Peyer's patch (tissue), 4 donors: ENCODE data around the gene KCNMA1. TPM values are rescaled to one million over a fixed set of nuclear protein-coding genes. Genes with fewer than 3 reads are reported as not detected.

Experiments used
- DNase-seq, 3 donors: peaks; one replicate each; pipeline ENCODE4 v3.0.0-alpha.2; 2017 to 2019
- H3K27ac ChIP-seq, 4 donors: fragments of 200-600 bp; sonication (generic); one replicate each; pipeline ENCODE4 v1.5.1; 2016 to 2019
- H3K27me3 ChIP-seq, 2 donors: fragments of 200-600 bp; sonication (generic); one replicate each; pipeline ENCODE4 v1.5.1; 2019
- H3K36me3 ChIP-seq, 3 donors: fragments of 200-600 bp; sonication (generic); one replicate each; pipeline ENCODE4 v1.5.1; 2016 to 2019
- H3K4me1 ChIP-seq, 4 donors: fragments of 200-600 bp; sonication (generic); one replicate each; pipeline ENCODE4 v1.5.1; 2016 to 2019
- H3K4me3 ChIP-seq, 4 donors: fragments of 200-600 bp; sonication (generic); 1 replicate in 3 of 4; 2 replicates in 1 of 4; pipeline ENCODE4 v1.5.1; 2016 to 2019; ENCODE audit warnings: mild to moderate bottlenecking in 1 of 4
- H3K9me3 ChIP-seq, 4 donors: fragments of 200-600 bp; sonication (generic); one replicate each; pipeline ENCODE4 v1.5.1; 2016 to 2019; ENCODE audit warnings: mild to moderate bottlenecking in 1 of 4
- POLR2A ChIP-seq, 2 donors: fragments of 450-650 bp; IDR thresholded peaks; one replicate each; pipeline ENCODE4 v1.5.1; 2017; ENCODE audit warnings: antibody characterized with exemption in 2 of 2, mild to moderate bottlenecking in 2 of 2, moderate library complexity in 2 of 2
- total RNA-seq, 4 donors: library from RNA; depleted of rRNA; stranded (reverse); fragments of >200 nt; gene quantifications; one replicate each; pipeline ENCODE4 v1.1.0, GENCODE V29; 2016
- TF ChIP-seq, protein P1 (sequence below), 6 experiments: fragments of 450-650 bp in 4 of 6; fragments of 200-600 bp in 2 of 6; sonication (generic) in 1 of 6; IDR thresholded peaks; one replicate each; pipeline ENCODE4 v1.5.1; 2017 to 2019; ENCODE audit warnings: antibody characterized with exemption in 6 of 6, mild to moderate bottlenecking in 3 of 6, moderate library complexity in 1 of 6

KCNMA1 gene
- total RNA-seq, 4 donors from 2014 or later, result 17.8 to 29.1 (median 23.9) TPM

DNA sequence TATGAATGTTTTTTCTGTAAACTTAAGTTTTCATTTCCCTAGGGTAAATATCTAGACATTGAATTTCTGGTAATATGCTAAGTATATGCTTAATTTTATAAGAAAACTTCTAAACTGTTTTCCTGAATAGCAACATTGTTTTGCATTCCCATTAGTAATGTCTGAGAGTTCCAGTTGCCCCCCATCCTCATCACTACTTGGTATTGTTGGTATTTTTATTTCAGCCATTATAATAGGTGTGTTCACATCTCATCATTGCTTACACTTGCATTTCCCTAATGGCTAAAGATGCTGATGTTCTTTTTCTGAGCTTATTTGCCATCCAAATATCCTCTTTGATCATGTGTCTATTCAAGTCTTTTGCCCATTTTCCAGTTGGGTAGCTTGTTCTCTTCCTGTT lies 269.6 kb downstream of the KCNMA1 start:
- TF ChIP-seq, protein P1, sequence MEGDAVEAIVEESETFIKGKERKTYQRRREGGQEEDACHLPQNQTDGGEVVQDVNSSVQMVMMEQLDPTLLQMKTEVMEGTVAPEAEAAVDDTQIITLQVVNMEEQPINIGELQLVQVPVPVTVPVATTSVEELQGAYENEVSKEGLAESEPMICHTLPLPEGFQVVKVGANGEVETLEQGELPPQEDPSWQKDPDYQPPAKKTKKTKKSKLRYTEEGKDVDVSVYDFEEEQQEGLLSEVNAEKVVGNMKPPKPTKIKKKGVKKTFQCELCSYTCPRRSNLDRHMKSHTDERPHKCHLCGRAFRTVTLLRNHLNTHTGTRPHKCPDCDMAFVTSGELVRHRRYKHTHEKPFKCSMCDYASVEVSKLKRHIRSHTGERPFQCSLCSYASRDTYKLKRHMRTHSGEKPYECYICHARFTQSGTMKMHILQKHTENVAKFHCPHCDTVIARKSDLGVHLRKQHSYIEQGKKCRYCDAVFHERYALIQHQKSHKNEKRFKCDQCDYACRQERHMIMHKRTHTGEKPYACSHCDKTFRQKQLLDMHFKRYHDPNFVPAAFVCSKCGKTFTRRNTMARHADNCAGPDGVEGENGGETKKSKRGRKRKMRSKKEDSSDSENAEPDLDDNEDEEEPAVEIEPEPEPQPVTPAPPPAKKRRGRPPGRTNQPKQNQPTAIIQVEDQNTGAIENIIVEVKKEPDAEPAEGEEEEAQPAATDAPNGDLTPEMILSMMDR (IDR thresholded peaks at IDR 0.05), result no peak
- TF ChIP-seq POLR2A (IDR thresholded peaks at IDR 0.05), result no peak
- no peak overlapping the region for H3K4me3 ChIP-seq
- H3K9me3 ChIP-seq, result no peaks in the 10 kb centered on the region
- H3K27me3 ChIP-seq, result no peaks in the 10 kb centered on the region
- DNase-seq, result no peak
- H3K4me1 ChIP-seq, result no peaks in the 10 kb centered on the region
- no peak overlapping the region for H3K27ac ChIP-seq
- no peaks in the 10 kb centered on the region for H3K36me3 ChIP-seq

DNA sequence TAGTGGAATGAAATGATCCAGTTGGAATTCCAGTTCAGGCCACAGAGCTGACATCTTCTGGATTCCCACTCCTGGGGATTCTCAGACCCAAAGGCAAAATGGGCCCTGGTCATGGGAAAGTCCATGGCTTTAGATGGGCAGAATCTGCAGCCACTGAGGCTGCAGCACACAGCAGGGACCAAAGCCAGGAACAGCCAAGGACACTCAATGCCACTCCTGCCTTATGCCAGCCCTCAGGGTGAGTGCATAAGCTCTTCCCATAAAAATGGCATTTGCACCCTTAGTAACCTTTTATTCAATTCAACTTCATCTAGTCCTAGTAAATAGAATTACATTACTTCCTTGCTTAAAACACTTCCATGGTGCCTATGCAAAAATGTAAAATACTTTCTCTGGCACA lies 274.4 kb downstream of the KCNMA1 start:
- no peak for TF ChIP-seq POLR2A (IDR thresholded peaks at IDR 0.05)
- TF ChIP-seq, protein P1 (IDR thresholded peaks at IDR 0.05), result no peak

DNA sequence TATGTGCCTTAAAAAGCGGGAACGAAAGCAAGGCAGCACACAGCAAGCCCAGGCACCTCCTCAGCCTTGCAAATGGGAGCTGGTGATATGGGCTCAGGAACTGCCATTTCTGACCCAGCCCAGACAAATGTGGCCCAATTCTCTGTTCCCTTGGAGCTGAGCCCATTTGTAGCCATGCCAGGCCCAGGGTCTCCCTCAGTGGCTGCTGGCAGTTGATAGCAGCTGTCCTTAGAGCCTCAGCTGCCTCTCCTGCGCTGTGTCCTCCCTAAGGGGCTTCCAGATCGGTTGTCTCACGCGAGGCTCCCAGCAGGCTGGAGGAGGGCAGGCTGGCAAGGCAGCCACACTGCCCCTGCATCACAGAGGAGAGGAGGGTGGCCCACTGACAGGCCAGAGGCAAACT lies 275.8 kb downstream of the KCNMA1 start:
- Histone ChIP-seq H3K9me3 (no peaks in the 10 kb centered on the region), H3K4me1 (no peaks in the 10 kb centered on the region), H3K27ac (no peak overlapping the region), H3K4me3 (no peak overlapping the region), H3K27me3 (no peaks in the 10 kb centered on the region), H3K36me3 (no peaks in the 10 kb centered on the region)
- TF ChIP-seq POLR2A (IDR thresholded peaks at IDR 0.05), result no peak
- TF ChIP-seq, protein P1 (IDR thresholded peaks at IDR 0.05), result no peak
- DNase-seq, result no peak

More for the DNA sequence above, 274.4 kb downstream of the KCNMA1 start:
- DNase-seq, result no peak
- H3K27ac ChIP-seq, result no peak overlapping the region
- H3K36me3 ChIP-seq, result no peaks in the 10 kb centered on the region
- H3K4me1 ChIP-seq, result no peaks in the 10 kb centered on the region
- H3K27me3 ChIP-seq, result no peaks in the 10 kb centered on the region
- no peaks in the 10 kb centered on the region for H3K9me3 ChIP-seq
- H3K4me3 ChIP-seq, result no peak overlapping the region

DNA sequence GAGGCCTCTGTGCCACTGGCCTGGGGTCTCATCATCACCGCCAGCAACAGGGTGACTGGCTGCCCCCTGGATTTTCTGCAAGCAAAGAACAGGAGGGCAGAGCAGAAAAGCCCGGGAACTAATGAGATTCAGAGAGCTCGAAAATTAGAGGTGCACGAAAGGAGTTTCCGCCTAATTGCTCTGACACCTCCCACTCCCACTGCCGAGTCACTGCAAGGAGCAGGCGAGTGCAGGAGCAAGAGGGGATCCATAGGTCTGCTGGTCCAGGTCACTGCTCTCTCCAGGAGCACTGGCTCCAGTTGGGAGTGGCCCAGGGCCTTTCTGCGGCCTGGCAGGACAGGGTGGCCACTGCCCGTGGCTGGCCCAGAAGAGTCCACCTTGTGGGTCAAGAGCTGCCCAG lies 276.2 kb downstream of the KCNMA1 start:
- no peak overlapping the region for H3K27ac ChIP-seq
- H3K4me3 ChIP-seq, result no peak overlapping the region
- H3K4me1 ChIP-seq, result no peaks in the 10 kb centered on the region
- no peaks in the 10 kb centered on the region for H3K9me3 ChIP-seq
- H3K36me3 ChIP-seq, result no peaks in the 10 kb centered on the region
- no peaks in the 10 kb centered on the region for H3K27me3 ChIP-seq
- TF ChIP-seq POLR2A (IDR thresholded peaks at IDR 0.05), result no peak
- TF ChIP-seq, protein P1 (IDR thresholded peaks at IDR 0.05), result no peak
- DNase-seq, result no peak

DNA sequence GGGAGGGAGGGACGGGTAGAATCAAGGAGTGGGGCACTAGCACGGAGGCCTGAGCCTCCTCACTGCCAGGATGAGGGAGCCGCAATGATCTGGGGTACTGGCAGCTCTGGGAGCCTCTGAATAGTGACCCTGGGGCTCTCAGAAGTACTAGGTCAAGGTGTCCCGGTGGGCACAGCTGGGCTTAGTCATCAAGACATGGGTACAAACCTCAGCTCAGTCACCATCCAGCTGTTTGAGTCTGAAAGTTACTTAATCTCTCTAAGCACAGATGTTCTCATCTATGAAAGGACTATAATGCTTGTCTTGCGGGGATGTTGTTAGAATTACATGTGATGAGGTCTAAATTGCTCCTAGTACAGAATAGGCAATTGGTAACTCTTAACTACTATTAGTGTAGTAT lies 276.8 kb downstream of the KCNMA1 start:
- no peak overlapping the region for H3K27ac ChIP-seq
- DNase-seq, result no peak
- no peaks in the 10 kb centered on the region for H3K9me3 ChIP-seq

More for the DNA sequence above, 276.8 kb downstream of the KCNMA1 start:
- Histone ChIP-seq H3K4me1 (no peaks in the 10 kb centered on the region), H3K27me3 (no peaks in the 10 kb centered on the region), H3K4me3 (no peak overlapping the region), H3K36me3 (no peaks in the 10 kb centered on the region)
- no peak for TF ChIP-seq POLR2A (IDR thresholded peaks at IDR 0.05)
- TF ChIP-seq, protein P1 (IDR thresholded peaks at IDR 0.05), result no peak
